Gastrocnemius medialis (tissue), 4 donors: Measurements from ENCODE around the gene CSRNP3. TPM values are rescaled to one million over a fixed set of nuclear protein-coding genes. Genes with fewer than 3 reads are reported as not detected.

Experiments used
- ATAC-seq, 2 donors: fragments of 150-250 bp; one replicate each; pipeline ENCODE4 v1.9.1; 2016
- DNase-seq, 2 donors: peaks; one replicate each; pipeline ENCODE4 v3.0.0-alpha.2; 2019
- H3K27ac ChIP-seq, 4 donors: fragments of 200-600 bp; sonication (generic); 1 replicate in 1 of 4; 2 replicates in 3 of 4; pipeline ENCODE4 v1.5.1; 2016 to 2018; ENCODE audit warnings: mild to moderate bottlenecking in 2 of 4, moderate library complexity in 1 of 4
- H3K27me3 ChIP-seq, 3 donors: fragments of 200-600 bp; sonication (generic) in 2 of 3; 1 replicate in 1 of 3; 2 replicates in 2 of 3; pipeline versions ENCODE4 v1.5.1 to v1.6.0; 2016 to 2019; ENCODE audit warnings: mild to moderate bottlenecking in 1 of 3, moderate library complexity in 1 of 3
- H3K36me3 ChIP-seq, 2 donors: fragments of 200-600 bp; sonication (generic) in 1 of 2; one replicate each; pipeline ENCODE4 v1.5.1; 2017 to 2018
- H3K4me1 ChIP-seq, 2 donors: fragments of 200-600 bp; sonication (generic) in 1 of 2; one replicate each; pipeline ENCODE4 v1.5.1; 2016 to 2017; ENCODE audit warnings: mild to moderate bottlenecking in 2 of 2
- H3K4me3 ChIP-seq, 4 donors: fragments of 200-600 bp; sonication (generic) in 3 of 4; 1 replicate in 1 of 4; 2 replicates in 3 of 4; pipeline ENCODE4 v1.5.1; 2016 to 2019; ENCODE audit warnings: mild to moderate bottlenecking in 2 of 4
- H3K9me3 ChIP-seq, 3 donors: fragments of 200-600 bp; sonication (generic) in 2 of 3; 1 replicate in 1 of 3; 2 replicates in 2 of 3; pipeline ENCODE4 v1.5.1; 2016 to 2019
- CTCF ChIP-seq, 5 experiments: fragments of 450-650 bp in 3 of 5; fragments of 200-600 bp in 2 of 5; sonication (generic) in 2 of 5; IDR thresholded peaks in 4 of 5; conservative IDR thresholded peaks in 1 of 5; 1 replicate in 4 of 5; 2 replicates in 1 of 5; pipeline ENCODE4 v1.5.1; 2016 to 2019; ENCODE audit warnings: antibody characterized with exemption in 5 of 5, mild to moderate bottlenecking in 3 of 5, moderate library complexity in 3 of 5
- POLR2A ChIP-seq, 2 donors: fragments of 450-650 bp; IDR thresholded peaks; one replicate each; pipeline ENCODE4 v1.6.1; 2017; ENCODE audit warnings: antibody characterized with exemption in 2 of 2, mild to moderate bottlenecking in 2 of 2, moderate library complexity in 2 of 2
- in situ Hi-C, 4 donors: fragments of 200-750 bp; cut with MboI; loops; one replicate each; pipeline versions ENCODE4 v1.15.0 to v1.8.0; 2017; ENCODE audit warnings: low sequenced_read_pairs in 4 of 4
- intact Hi-C: fragments of 100-400 bp; cut with DNase I; formaldehyde crosslinking; loops from one replicate; pipeline ENCODE4 v1.15.1; 2023; ENCODE audit warnings: low total_unique reads
- total RNA-seq, 4 donors: library from RNA; depleted of rRNA; stranded (reverse); fragments of >200 nt; gene quantifications; one replicate each; pipeline versions ENCODE4 v1.1.0 to v1.2.3, GENCODE V29; 2016

CSRNP3 gene
- total RNA-seq, 4 donors from 2014 or later: 0.05 to 0.27 (median 0.08) TPM

- Histone ChIP-seq H3K9me3 (no peaks in the 10 kb centered on the region), H3K4me3 (no peak overlapping the region), H3K27ac (no peak overlapping the region), H3K36me3 (no peaks in the 10 kb centered on the region), H3K27me3 (no peaks in the 10 kb centered on the region), H3K4me1 (no peaks in the 10 kb centered on the region)
- TF ChIP-seq POLR2A (IDR thresholded peaks at IDR 0.05) (no peak), CTCF (IDR thresholded peaks at IDR 0.05 in 4 of 5, conservative IDR thresholded peaks at IDR 0.05 in 1 of 5) (no peak)
- DNase-seq: no peak
- ATAC-seq: no peak
- in situ Hi-C loops: no loop called here
- intact Hi-C loops: no loop called here
These were observed 102.7 kb downstream of the CSRNP3 start for GRCh38 chr2:165572151-165572550.

- H3K27ac ChIP-seq: no peak overlapping the region
- no peaks in the 10 kb centered on the region for H3K36me3 ChIP-seq
- TF ChIP-seq POLR2A (IDR thresholded peaks at IDR 0.05) (no peak), CTCF (IDR thresholded peaks at IDR 0.05 in 4 of 5, conservative IDR thresholded peaks at IDR 0.05 in 1 of 5) (no peak)
- no peaks in the 10 kb centered on the region for H3K9me3 ChIP-seq
- DNase-seq (no peak), ATAC-seq (peak in 1 of 2 donors; percentile 23)
- H3K4me1 ChIP-seq: no peaks in the 10 kb centered on the region
- in situ Hi-C loops (no loop called here), intact Hi-C loops (no loop called here)
- H3K4me3 ChIP-seq: peak overlapping the region; percentile 25 to 45 (median 39)
- no peaks in the 10 kb centered on the region for H3K27me3 ChIP-seq
These were observed 104.3 kb downstream of the CSRNP3 start for GRCh38 chr2:165573534-165574461.

GRCh38 chr2:165575044-165575615 is 105.6 kb downstream of the CSRNP3 start:
- no peak for ATAC-seq
- DNase-seq: no peak
- Histone ChIP-seq H3K4me1 (no peaks in the 10 kb centered on the region), H3K9me3 (no peaks in the 10 kb centered on the region), H3K4me3 (no peak overlapping the region), H3K36me3 (no peaks in the 10 kb centered on the region), H3K27ac (no peak overlapping the region), H3K27me3 (no peaks in the 10 kb centered on the region)
- no peak for TF ChIP-seq CTCF (IDR thresholded peaks at IDR 0.05 in 4 of 5, conservative IDR thresholded peaks at IDR 0.05 in 1 of 5)
- no peak for TF ChIP-seq POLR2A (IDR thresholded peaks at IDR 0.05)
- in situ Hi-C loops: no loop called here
- intact Hi-C loops: no loop called here

GRCh38 chr2:165576409-165577154 is 107.1 kb downstream of the CSRNP3 start:
- no peak overlapping the region for H3K4me3 ChIP-seq
- no peak for TF ChIP-seq CTCF (IDR thresholded peaks at IDR 0.05 in 4 of 5, conservative IDR thresholded peaks at IDR 0.05 in 1 of 5)
- TF ChIP-seq POLR2A (IDR thresholded peaks at IDR 0.05): no peak
- no peak for ATAC-seq
- intact Hi-C loops: no loop called here
- DNase-seq: no peak
- H3K27ac ChIP-seq: no peak overlapping the region
- no peaks in the 10 kb centered on the region for H3K27me3 ChIP-seq
- no peaks in the 10 kb centered on the region for H3K9me3 ChIP-seq
- in situ Hi-C loops: no loop called here
- no peaks in the 10 kb centered on the region for H3K36me3 ChIP-seq
- H3K4me1 ChIP-seq: no peaks in the 10 kb centered on the region
